Measurements from ENCODE around the gene C19orf53.

- TF ChIP-seq CTCF (optimal IDR thresholded peaks at IDR 0.05 in 1 of 3, IDR thresholded peaks at IDR 0.05 in 1 of 3, conservative IDR thresholded peaks at IDR 0.05 in 1 of 3; ENCODE audit: extremely low read depth in 1 of 3, insufficient read depth in 2 of 3, low read length in 3 of 3) = no peak
- no peak for TF ChIP-seq EZH2 (IDR thresholded peaks at IDR 0.05; ENCODE audit: low read length)
Measured at GRCh38 chr19:13729859-13730258, 44.4 kb upstream of the C19orf53 start.
